ENCODE measurements around the gene NTN4.
"Not testable (repeated sequence)": the region's sequence is repeated elsewhere in the genome, so short reads cannot be mapped to it uniquely, and the experiment has no call there.

Gene NTN4

DNA sequence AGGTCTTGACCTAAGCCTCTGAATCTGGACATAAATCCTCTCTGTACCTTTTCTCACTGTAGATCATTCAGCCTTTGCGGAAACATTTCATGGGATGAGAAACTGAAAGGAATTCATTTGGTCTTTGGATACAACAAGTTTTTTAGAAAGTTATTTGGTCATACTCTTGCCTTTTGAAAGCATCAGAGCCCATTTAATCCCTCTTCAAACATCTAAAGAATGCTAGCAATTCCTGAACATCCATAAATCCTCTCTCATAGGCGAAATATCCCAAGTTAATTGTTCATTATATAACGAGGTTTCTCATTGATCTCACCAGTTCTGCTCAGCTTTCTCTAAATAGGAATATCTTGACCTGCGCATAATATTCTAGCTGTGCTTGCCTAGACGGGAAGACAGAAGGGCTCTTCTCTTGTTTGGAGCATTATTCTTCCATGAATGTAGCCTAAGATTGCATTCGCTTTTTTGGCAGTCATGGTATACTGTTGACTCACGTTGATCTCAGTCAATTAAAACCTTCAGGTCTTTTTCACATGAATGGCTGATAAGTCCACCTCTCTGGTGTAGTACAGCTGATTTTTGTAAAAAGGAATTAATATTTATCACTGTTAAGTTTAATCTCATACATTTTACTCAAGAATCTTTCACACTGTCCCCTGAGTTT, 24.1 kb downstream of the NTN4 start:
- Histone ChIP-seq H3K4me3 (ENCODE audit: low read depth in 1 of 2, low read length in 2 of 2) (no peak overlapping the region), H3K9me3 (ENCODE audit: low read length) (no peaks in the 10 kb centered on the region), H3K27me3 (ENCODE audit: control insufficient read depth in 1 of 2, insufficient read depth in 2 of 2, low read length in 2 of 2) (no peaks in the 10 kb centered on the region), H3K4me1 (ENCODE audit: insufficient read depth, low read length) (peaks cover 5% of the 10 kb centered on the region), H3K36me3 (ENCODE audit: insufficient read depth, low read length) (no peaks in the 10 kb centered on the region), H3K27ac (ENCODE audit: low read depth, low read length) (no peak overlapping the region), H3K9ac (ENCODE audit: low read length) (no peak overlapping the region)

DNA sequence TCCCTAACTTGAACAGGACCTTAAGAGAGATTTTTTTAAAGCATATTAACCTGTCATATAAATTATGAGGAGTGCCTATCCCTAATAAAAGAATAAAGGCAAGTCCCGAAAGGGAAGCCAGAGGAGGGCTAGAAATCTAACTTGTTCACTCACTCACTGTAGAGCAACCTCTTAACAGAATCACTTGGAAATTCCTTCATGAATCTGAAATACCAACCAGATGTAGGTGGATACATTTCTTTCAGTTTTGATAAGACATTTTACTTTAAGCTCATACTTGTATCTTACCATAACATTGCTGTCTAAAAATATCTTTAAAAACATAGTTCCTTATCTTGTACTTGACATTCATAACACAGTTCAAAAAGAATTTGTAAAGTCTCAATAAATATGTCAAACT, 25.7 kb downstream of the NTN4 start:
- Histone ChIP-seq H3K36me3 (ENCODE audit: insufficient read depth, low read length) (no peaks in the 10 kb centered on the region), H3K4me3 (ENCODE audit: low read depth in 1 of 2, low read length in 2 of 2) (no peak overlapping the region), H3K4me1 (ENCODE audit: insufficient read depth, low read length) (peaks cover 5% of the 10 kb centered on the region), H3K9ac (ENCODE audit: low read length) (no peak overlapping the region), H3K27me3 (ENCODE audit: control insufficient read depth in 1 of 2, insufficient read depth in 2 of 2, low read length in 2 of 2) (no peaks in the 10 kb centered on the region), H3K27ac (ENCODE audit: low read depth, low read length) (no peak overlapping the region), H3K9me3 (ENCODE audit: low read length) (no peaks in the 10 kb centered on the region)

DNA sequence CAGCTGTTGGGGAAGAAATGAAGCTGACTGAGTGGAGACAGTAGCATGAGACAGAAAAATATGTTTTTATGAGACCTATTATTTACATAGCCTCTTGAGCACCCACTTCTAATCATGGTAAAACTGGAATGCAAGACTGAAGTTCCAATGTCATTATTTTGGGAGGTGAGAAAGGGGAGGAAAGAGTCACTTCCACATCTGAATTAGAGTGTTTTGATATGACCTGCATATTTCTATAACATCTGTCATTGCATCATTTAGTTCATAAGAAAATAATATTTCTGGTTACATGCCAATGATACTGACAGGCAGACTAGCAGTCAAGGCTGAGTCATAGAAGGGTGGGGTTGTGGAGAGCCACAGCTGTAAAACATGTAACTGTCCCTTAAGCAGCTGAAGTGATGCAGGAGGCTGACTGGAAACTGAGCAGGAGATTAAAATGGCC, 26.7 kb downstream of the NTN4 start:
- H3K9ac ChIP-seq (ENCODE audit: low read length), result no peak overlapping the region
- H3K27me3 ChIP-seq (ENCODE audit: control insufficient read depth in 1 of 2, insufficient read depth in 2 of 2, low read length in 2 of 2), result no peaks in the 10 kb centered on the region
- peaks cover 5% of the 10 kb centered on the region for H3K4me1 ChIP-seq (ENCODE audit: insufficient read depth, low read length)
- H3K4me3 ChIP-seq (ENCODE audit: low read depth in 1 of 2, low read length in 2 of 2), result no peak overlapping the region
- no peak overlapping the region for H3K27ac ChIP-seq (ENCODE audit: low read depth, low read length)
- H3K9me3 ChIP-seq (ENCODE audit: low read length), result no peaks in the 10 kb centered on the region
- H3K36me3 ChIP-seq (ENCODE audit: insufficient read depth, low read length), result no peaks in the 10 kb centered on the region

DNA sequence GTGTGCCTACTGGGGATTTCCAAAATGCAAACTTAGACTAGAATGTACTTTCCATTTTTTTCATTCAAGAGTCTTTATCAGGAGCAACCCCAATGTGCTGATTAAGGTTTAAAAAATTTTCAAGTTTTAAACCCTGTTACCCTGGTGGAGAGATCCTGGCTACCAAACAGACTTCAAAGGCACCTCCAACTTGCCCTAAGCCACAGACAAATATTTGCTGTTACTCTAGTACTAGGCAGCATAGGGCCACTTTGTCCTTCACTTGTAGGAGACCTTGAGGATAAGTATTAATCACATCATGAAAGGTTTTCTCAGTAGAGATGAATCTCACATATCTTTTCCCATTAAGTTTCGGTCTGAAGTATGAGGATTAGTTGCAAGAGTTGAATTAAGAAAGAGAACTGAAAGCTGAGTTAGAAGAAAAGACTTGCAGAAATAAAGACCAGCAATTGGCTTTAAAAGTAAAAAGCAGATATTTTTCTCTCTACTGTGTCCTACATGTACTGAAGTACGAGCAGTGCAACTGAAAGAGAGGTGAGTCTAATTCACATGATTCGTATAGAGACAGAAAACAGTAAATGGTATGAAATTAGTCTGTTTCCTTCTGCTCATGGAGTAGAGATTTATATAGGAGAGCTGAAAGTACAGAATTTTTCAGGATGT, 28.3 kb downstream of the NTN4 start:
- no peaks in the 10 kb centered on the region for H3K27me3 ChIP-seq (ENCODE audit: control insufficient read depth in 1 of 2, insufficient read depth in 2 of 2, low read length in 2 of 2)
- peaks cover 5% of the 10 kb centered on the region for H3K4me1 ChIP-seq (ENCODE audit: insufficient read depth, low read length)
- H3K36me3 ChIP-seq (ENCODE audit: insufficient read depth, low read length), result no peaks in the 10 kb centered on the region
- no peaks in the 10 kb centered on the region for H3K9me3 ChIP-seq (ENCODE audit: low read length)
- no peak overlapping the region for H3K4me3 ChIP-seq (ENCODE audit: low read depth in 1 of 2, low read length in 2 of 2)
- no peak overlapping the region for H3K27ac ChIP-seq (ENCODE audit: low read depth, low read length)
- no peak overlapping the region for H3K9ac ChIP-seq (ENCODE audit: low read length)

DNA sequence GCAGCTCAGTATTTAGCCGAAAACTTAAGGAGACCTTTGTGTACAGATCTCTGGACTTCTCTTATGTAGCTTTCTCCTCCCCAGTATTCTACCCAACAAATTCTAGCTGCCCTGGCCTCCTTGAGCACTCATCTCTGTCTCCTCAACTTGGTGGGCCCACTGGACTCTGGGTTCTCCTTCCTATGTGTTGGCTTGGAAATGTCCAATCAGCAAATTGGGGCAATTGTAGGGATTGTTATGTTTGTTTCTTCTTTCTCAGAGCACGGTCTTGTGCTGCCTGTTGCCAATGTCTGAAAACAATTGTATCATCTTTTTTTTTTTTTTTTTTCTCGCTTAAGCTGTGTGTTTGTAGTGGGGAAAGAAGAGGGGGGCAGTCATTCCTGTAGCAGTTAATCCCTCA, 30.2 kb downstream of the NTN4 start:
- H3K27ac ChIP-seq (ENCODE audit: low read depth, low read length), result no peak overlapping the region
- H3K36me3 ChIP-seq (ENCODE audit: insufficient read depth, low read length), result no peaks in the 10 kb centered on the region
- H3K4me3 ChIP-seq (ENCODE audit: low read depth in 1 of 2, low read length in 2 of 2), result no peak overlapping the region
- no peak overlapping the region for H3K9ac ChIP-seq (ENCODE audit: low read length)
- H3K9me3 ChIP-seq (ENCODE audit: low read length), result no peaks in the 10 kb centered on the region
- H3K27me3 ChIP-seq (ENCODE audit: control insufficient read depth in 1 of 2, insufficient read depth in 2 of 2, low read length in 2 of 2), result no peaks in the 10 kb centered on the region
- H3K4me1 ChIP-seq (ENCODE audit: insufficient read depth, low read length), result peaks cover 5% of the 10 kb centered on the region

DNA sequence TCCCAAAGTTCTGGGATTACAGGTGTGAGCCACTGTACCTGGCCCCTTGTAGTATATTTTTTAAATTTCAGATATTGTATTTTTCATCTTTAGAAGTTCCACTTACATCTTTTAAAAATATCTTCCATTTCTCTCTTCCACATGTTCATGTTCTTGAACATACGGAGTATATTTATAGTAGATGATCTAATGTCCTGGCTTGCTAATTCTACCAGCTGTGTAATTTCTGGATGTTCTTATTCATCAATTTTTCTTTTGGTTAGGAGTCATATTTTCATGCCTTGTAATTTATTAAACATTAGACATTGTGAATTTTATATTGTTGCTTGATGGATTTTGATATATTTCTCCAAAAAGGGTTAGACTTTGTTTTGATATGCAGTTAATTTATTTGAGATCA, 30.8 kb downstream of the NTN4 start:
- Histone ChIP-seq H3K36me3 (ENCODE audit: insufficient read depth, low read length) (no peaks in the 10 kb centered on the region), H3K27me3 (ENCODE audit: control insufficient read depth in 1 of 2, insufficient read depth in 2 of 2, low read length in 2 of 2) (no peaks in the 10 kb centered on the region), H3K4me1 (ENCODE audit: insufficient read depth, low read length) (peaks cover 5% of the 10 kb centered on the region)

DNA sequence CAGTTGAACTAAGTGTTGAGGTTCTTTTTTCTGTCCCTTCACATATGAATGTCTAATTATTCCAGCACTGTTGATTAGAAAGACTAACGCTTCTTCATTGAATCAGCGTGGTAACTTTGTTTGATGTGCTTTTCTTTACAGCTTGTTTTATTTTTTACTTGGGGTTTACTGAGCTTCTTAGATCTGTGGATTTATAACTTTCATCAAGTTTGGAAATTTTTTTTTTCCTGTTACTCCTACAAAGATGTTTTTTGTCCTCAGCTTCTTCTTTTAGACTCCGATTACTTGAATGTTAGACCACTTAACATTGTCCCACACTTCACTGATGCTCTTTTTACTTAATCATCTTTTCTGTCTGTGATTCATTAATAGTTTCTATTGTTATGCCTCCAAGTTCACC, 31.5 kb downstream of the NTN4 start:
- Histone ChIP-seq H3K27ac (ENCODE audit: low read depth, low read length) (no peak overlapping the region), H3K9me3 (ENCODE audit: low read length) (no peaks in the 10 kb centered on the region), H3K36me3 (ENCODE audit: insufficient read depth, low read length) (no peaks in the 10 kb centered on the region), H3K9ac (ENCODE audit: low read length) (no peak overlapping the region), H3K4me1 (ENCODE audit: insufficient read depth, low read length) (peaks cover 3% of the 10 kb centered on the region), H3K27me3 (ENCODE audit: control insufficient read depth in 1 of 2, insufficient read depth in 2 of 2, low read length in 2 of 2) (no peaks in the 10 kb centered on the region), H3K4me3 (ENCODE audit: low read depth in 1 of 2, low read length in 2 of 2) (no peak overlapping the region)

More for the DNA sequence above, 30.8 kb downstream of the NTN4 start:
- Histone ChIP-seq H3K4me3 (ENCODE audit: low read depth in 1 of 2, low read length in 2 of 2) (no peak overlapping the region), H3K9ac (ENCODE audit: low read length) (no peak overlapping the region), H3K27ac (ENCODE audit: low read depth, low read length) (no peak overlapping the region), H3K9me3 (ENCODE audit: low read length) (no peaks in the 10 kb centered on the region)

DNA sequence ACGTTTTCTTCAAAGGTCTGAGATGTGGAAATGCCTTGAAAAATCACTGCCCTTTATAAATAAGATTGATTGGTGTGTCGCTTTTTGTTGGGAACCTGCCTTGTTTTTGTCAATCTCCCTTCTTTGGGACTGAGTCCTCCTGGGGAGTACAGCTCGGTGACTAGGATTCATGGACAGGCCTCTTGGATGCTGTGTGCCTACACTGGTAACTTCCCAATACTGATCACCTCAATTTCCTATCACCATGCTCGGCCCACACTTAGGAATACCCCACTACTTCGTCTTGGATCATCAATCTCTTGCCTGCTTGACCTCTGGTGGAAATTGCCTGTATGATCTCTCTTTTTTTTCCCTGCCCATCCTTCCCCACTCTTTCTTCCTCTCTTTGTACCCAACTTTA, 34.2 kb downstream of the NTN4 start:
- H3K4me3 ChIP-seq (ENCODE audit: low read depth in 1 of 2, low read length in 2 of 2), result no peak overlapping the region
- no peaks in the 10 kb centered on the region for H3K36me3 ChIP-seq (ENCODE audit: insufficient read depth, low read length)
- no peaks in the 10 kb centered on the region for H3K27me3 ChIP-seq (ENCODE audit: control insufficient read depth in 1 of 2, insufficient read depth in 2 of 2, low read length in 2 of 2)
- H3K9ac ChIP-seq (ENCODE audit: low read length), result no peak overlapping the region
- no peak overlapping the region for H3K27ac ChIP-seq (ENCODE audit: low read depth, low read length)
- no peaks in the 10 kb centered on the region for H3K4me1 ChIP-seq (ENCODE audit: insufficient read depth, low read length)
- H3K9me3 ChIP-seq (ENCODE audit: low read length), result no peaks in the 10 kb centered on the region

DNA sequence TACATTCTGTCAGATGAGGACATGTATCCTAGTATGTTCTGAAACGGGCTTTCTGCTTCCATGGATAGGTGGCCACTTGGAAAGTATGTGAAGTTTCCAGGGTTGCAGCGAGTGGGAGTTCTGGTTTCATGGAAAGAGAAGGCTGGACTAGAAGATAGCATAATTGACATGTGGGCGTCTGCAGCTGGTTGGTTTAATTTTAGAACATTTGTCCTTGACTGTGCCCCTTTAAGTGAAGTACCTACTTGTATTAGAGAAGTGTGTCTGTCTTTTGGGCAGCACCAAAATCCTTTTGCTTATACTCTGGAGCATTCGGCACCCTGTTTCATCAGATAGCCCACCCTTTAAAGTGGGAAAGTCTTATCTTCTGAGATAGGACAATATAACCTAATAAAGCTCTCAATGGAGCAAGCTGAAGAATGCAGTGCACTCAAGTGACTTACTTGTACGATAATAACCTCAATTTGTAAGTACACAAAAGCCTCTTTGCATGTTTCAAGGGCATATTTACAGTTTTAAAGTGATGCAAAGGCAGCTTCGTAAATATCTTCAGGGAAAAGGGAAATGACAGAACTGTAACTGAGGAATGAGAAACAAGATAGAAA, 35.2 kb downstream of the NTN4 start:
- no peaks in the 10 kb centered on the region for H3K27me3 ChIP-seq (ENCODE audit: control insufficient read depth in 1 of 2, insufficient read depth in 2 of 2, low read length in 2 of 2)
- no peak overlapping the region for H3K4me3 ChIP-seq (ENCODE audit: low read depth in 1 of 2, low read length in 2 of 2)
- H3K9me3 ChIP-seq (ENCODE audit: low read length), result no peaks in the 10 kb centered on the region
- no peaks in the 10 kb centered on the region for H3K4me1 ChIP-seq (ENCODE audit: insufficient read depth, low read length)
- H3K9ac ChIP-seq (ENCODE audit: low read length), result no peak overlapping the region
- H3K36me3 ChIP-seq (ENCODE audit: insufficient read depth, low read length), result no peaks in the 10 kb centered on the region
- no peak overlapping the region for H3K27ac ChIP-seq (ENCODE audit: low read depth, low read length)

DNA sequence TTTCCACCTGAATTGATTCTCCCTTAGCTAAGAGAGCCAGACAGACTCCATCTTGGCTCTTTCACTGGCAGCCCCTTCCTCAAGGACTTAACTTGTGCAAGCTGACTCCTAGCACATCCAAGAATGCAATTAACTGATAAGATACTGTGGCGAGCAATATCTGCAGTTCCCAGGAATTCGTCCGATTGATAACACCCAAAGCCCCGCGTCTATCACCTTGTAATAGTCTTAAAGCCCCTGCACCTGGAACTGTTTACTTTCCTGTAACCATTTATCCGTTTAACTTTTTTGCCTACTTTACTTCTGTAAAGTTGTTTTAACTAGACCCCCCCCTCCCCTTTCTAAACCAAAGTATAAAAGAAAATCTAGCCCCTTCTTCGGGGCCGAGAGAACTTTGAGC, 44.5 kb downstream of the NTN4 start:
- H3K9me3 ChIP-seq (ENCODE audit: low read length); H3K27ac ChIP-seq (ENCODE audit: low read depth, low read length); H3K27me3 ChIP-seq (ENCODE audit: control insufficient read depth in 1 of 2, insufficient read depth in 2 of 2, low read length in 2 of 2); H3K9ac ChIP-seq (ENCODE audit: low read length); H3K4me3 ChIP-seq (ENCODE audit: low read depth in 1 of 2, low read length in 2 of 2); H3K4me1 ChIP-seq (ENCODE audit: insufficient read depth, low read length); H3K36me3 ChIP-seq (ENCODE audit: insufficient read depth, low read length): not testable (repeated sequence)

DNA sequence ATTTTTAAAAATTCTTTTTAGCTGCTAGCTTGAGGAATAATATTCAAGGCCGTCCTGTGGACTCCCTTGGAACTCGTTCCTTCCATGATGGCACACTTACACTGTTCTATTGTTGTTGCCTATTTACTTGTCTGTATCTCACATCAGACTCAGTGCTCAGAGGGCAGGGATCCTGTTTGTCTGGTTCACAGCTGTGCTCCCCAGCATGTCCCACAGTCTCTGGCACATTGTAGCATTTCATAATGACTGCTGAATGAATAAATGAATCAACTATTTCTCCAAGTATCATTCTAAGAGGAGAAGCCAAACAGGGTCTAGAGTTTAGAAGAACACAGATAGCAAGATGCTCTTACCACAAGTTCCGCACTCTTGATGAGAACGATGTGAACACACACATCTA, 48.0 kb downstream of the NTN4 start:
- Histone ChIP-seq H3K36me3 (ENCODE audit: insufficient read depth, low read length) (no peaks in the 10 kb centered on the region), H3K27ac (ENCODE audit: low read depth, low read length) (no peak overlapping the region), H3K9ac (ENCODE audit: low read length) (no peak overlapping the region), H3K9me3 (ENCODE audit: low read length) (no peaks in the 10 kb centered on the region), H3K27me3 (ENCODE audit: control insufficient read depth in 1 of 2, insufficient read depth in 2 of 2, low read length in 2 of 2) (no peaks in the 10 kb centered on the region), H3K4me3 (ENCODE audit: low read depth in 1 of 2, low read length in 2 of 2) (no peak overlapping the region), H3K4me1 (ENCODE audit: insufficient read depth, low read length) (no peaks in the 10 kb centered on the region)

DNA sequence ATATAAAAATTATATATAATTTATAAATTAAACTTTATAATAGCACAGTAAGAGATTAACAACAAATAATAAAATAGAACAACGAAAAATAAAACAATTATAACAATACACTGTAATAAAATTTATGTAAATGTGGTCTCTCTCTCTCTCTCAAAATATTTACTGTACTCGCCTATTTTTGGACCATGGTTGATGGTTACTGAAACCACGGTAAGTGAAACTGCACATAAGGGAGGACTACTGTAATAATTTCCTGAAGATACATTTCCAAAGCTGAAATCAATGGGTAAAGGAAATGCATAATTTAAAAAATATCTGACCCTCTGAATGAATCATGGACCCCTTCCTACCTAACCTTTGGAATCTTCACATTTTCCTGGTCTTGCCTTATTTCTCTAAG, 48.9 kb downstream of the NTN4 start:
- no peaks in the 10 kb centered on the region for H3K36me3 ChIP-seq (ENCODE audit: insufficient read depth, low read length)
- H3K4me3 ChIP-seq (ENCODE audit: low read depth in 1 of 2, low read length in 2 of 2), result no peak overlapping the region
- no peak overlapping the region for H3K9ac ChIP-seq (ENCODE audit: low read length)
- no peaks in the 10 kb centered on the region for H3K27me3 ChIP-seq (ENCODE audit: control insufficient read depth in 1 of 2, insufficient read depth in 2 of 2, low read length in 2 of 2)
- no peak overlapping the region for H3K27ac ChIP-seq (ENCODE audit: low read depth, low read length)
- no peaks in the 10 kb centered on the region for H3K9me3 ChIP-seq (ENCODE audit: low read length)
- H3K4me1 ChIP-seq (ENCODE audit: insufficient read depth, low read length), result no peaks in the 10 kb centered on the region

Data from muscle layer of colon (tissue), 2 donors.